CD4-positive, alpha-beta T cell treated with Interleukin-15 for 4 hours (primary cell): ENCODE data around the gene SIGLEC11.
"Not testable (repeated sequence)": the region's sequence is repeated elsewhere in the genome, so short reads cannot be mapped to it uniquely, and the experiment has no call there.

Experiments
- DNase-seq: peaks from one replicate; pipeline ENCODE4 v3.0.0-alpha.2; 2020; ENCODE audit warnings: low spot score

SIGLEC11 gene

GRCh38 chr19:49960980-49961379, at the start of gene SIGLEC11:
Gene SIGLEC11 (minus strand): TSS chr19:49961172. CDS start chr19:49961081, 91 bp downstream.
- not testable (repeated sequence) for DNase-seq

- no peak for DNase-seq
Measured at GRCh38 chr19:50008532-50008931, 47.6 kb upstream of the SIGLEC11 start.

GRCh38 chr19:50007947-50008346, 47.0 kb upstream of the SIGLEC11 start:
- no peak for DNase-seq

- DNase-seq: no peak
Measured at GRCh38 chr19:50007170-50007569, 46.2 kb upstream of the SIGLEC11 start.

- DNase-seq: no peak
Measured at GRCh38 chr19:50005428-50005827, 44.5 kb upstream of the SIGLEC11 start.

GRCh38 chr19:50003810-50004419, 42.9 kb upstream of the SIGLEC11 start:
- DNase-seq: peak; percentile 31

- DNase-seq: no peak
Measured at GRCh38 chr19:50003254-50003788, 42.3 kb upstream of the SIGLEC11 start.

GRCh38 chr19:50002386-50002960, 41.5 kb upstream of the SIGLEC11 start:
- no peak for DNase-seq

GRCh38 chr19:50001775-50002174, 40.8 kb upstream of the SIGLEC11 start:
- no peak for DNase-seq

- DNase-seq: no peak
Measured at GRCh38 chr19:50000841-50001557, 40.0 kb upstream of the SIGLEC11 start.

- DNase-seq: no peak
Measured at GRCh38 chr19:50000038-50000840, 39.3 kb upstream of the SIGLEC11 start.

GRCh38 chr19:49999371-50000010, 38.5 kb upstream of the SIGLEC11 start:
- DNase-seq: no peak

- DNase-seq: peak; percentile 14
Measured at GRCh38 chr19:49997709-49998108, 36.7 kb upstream of the SIGLEC11 start.

GRCh38 chr19:49988433-49988832, 27.5 kb upstream of the SIGLEC11 start:
- DNase-seq: no peak

GRCh38 chr19:49988007-49988406, 27.0 kb upstream of the SIGLEC11 start:
- DNase-seq: no peak

- peak; percentile 75 for DNase-seq
Measured at GRCh38 chr19:49987159-49987698, 26.3 kb upstream of the SIGLEC11 start.

- no peak for DNase-seq
Measured at GRCh38 chr19:49986354-49986753, 25.4 kb upstream of the SIGLEC11 start.

GRCh38 chr19:49985871-49986270, 24.9 kb upstream of the SIGLEC11 start:
- DNase-seq: no peak

GRCh38 chr19:49984491-49984890, 23.5 kb upstream of the SIGLEC11 start:
- no peak for DNase-seq

GRCh38 chr19:49983645-49984229, 22.8 kb upstream of the SIGLEC11 start:
- peak; percentile 78 for DNase-seq
